ENCODE data around the gene GCGR.
"Not testable (repeated sequence)": the region's sequence is repeated elsewhere in the genome, so short reads cannot be mapped to it uniquely, and the experiment has no call there.

Gene GCGR

DNA sequence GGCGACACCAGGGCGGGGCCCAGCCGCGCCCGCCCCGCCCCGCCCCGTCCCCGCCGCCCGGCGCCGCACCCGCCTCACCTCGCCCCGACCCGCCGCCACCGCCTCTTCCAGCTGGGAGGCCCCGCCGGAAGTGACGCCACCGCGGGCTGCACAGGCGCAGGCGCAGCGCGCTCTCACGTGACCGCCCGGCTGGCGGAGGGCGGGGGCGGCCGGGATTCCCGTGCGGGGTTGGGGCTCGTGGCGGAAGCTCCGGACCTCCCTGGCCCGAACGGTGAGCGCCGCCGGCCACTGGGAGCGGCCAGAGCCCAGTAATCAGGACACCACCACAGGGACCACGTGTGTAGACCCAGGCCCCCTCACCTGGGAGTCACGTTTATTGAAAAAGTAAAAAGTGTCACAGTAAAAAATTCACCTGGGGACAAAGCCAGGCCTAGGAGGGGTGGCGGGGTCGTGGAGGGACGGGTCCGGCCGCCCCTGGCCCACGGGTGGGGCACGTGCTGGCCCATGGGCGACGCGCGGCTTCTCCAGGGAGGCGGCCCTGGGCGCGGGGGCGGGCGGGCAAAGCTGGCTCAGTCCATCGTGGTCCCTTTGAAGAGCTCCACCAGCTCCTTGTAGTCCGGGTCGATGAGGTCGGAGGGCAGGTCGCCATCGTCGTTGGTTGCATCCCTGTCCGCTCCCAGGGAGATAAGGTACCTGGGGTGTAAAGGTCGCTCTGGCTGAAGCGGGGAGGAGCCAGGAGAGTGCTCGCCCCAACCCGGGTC is 29.4 kb downstream of the GCGR start, which contains the start of gene MCRIP1:
TSS of gene MCRIP1 (minus strand) at position 132 of the 761 bp plus-strand sequence. CDS start 8,785 bp downstream, outside the sequence.
- DNase-seq, result peak; percentile 99 to 100 (median 99)

DNA sequence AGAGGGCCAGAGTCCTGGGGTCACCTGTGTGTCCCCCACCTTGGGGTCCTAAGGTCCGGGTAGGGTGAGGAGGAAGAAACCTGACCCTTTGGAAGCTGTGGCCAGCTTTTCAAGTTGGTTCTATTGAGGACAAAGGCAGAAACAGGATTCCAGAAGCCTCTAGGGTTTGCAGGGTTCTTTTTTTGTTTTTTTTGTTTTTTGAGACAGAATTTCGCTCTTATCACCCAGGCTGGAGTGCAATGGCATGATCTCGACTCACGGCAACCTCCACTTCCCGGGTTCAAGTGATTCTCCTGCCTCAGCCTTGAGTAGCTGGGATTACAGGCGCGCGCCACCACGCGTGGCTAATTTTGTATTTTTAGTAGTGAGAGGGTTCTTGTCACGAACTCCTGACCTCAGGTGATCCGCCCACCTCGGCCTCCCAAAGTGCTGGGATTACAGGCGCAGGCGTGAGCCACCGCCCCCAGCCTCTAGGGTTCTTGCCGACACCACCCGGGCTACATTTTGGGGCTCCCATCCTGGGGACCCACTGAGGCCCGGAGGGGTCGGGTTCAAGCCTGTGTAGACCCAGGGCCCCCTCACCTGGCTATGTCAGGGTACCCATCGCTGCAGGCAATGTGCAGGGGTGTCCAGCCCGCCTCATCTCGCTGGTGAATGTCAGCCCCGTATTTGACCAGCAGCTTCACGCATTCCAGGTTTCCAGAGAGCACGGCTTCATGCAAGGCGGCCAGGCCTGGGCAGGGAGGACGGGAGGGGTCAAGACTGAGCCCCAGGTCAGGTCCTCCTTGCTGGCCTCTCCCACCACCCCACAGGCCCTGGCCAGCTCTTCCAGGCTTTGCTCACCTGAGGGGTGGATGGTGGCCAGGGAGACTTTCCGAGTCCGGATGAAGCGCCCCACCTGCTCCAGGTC is 30.2 kb downstream of the GCGR start:
- DNase-seq, result no peak

DNA sequence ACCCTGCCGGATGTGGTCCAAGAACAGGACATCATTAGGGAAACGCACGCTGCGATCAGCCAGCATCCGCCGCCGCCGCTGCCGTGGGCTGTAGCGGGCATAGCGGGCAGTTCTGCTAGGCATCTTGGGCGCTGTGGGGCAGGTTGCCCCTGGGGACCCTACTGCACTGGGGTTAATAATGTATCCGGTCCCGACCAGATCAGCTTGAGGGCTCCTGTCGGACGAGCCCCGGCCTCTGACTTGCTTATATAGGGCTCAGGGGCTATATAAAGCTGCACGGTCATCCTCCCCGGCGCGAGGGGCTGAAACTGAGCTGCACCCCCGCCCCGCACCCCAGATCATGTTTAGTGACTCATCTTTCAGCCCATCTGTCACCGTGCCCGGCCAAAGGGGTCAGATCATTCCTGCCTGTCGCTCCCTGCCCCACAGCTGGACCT is 30.9 kb downstream of the GCGR start, which contains the start of gene PPP1R27:
TSS of gene PPP1R27 (minus strand) at position 220 of the 437 bp plus-strand sequence. CDS start at position 123, 97 bp downstream.
- DNase-seq, result no peak

DNA sequence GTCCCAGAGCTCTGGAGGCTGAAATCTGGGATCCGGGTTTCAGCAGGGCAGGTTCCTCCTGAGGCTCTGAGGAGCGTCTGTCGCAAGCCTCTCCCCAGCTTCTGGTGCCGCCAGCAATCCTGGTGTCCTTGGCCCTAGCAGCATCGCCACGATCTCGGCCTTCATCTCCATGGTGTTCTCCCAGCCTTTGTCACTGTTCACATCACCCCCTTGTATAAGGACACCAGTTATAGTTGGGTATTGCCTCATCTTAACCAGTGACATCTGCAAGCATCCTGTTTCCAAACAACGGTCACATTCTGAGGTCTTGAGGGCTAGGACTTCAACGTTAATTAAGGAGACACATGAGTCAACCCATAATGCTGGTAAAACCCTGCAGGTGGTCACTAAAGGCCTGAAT is 33.7 kb downstream of the GCGR start:
- DNase-seq, result peak; percentile 75 to 88 (median 83)

DNA sequence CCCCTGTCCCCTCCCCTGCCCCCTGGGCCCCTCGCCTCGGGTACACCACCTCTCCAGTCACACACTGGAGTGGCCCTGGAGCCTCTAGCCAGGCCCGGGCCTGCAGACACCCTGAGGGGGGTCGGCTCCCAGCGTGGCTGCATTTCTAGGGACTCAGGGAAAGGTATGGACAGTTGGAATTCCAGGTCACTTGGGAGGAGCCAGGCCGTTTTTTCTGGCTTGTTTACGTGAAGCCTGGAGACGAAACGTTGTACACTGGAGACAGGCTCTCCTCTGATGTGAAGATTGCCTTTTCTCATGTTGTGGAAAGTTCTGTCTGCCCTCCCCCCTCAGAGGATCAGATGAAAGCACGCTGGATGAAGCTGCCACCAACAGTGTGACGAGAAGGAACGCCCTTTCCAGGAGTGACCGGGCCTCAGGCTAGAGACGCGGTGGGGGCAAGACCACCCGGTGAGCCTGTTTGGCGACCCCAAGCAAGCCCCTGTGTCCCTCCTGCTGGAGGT is 34.9 kb downstream of the GCGR start:
- DNase-seq, result no peak

DNA sequence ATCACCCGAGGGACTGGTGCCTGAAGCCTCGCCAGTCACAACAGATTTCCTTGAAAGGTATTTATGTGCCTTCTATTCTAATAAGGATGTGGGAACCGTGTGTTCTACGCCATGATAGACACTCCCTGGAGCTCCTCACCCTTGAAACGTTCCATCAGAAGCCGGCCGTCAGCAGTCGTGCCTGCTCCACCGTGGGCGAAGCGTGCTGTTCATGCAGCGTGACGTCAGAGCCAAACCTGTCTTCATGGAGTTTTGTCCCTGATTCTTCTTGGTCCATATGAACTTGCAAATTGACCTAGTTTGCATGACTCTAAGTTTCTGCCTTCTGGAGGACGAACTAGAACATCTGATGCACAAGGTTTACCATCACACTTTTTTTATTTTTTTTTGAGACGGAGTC is 35.4 kb downstream of the GCGR start:
- no peak for DNase-seq

DNA sequence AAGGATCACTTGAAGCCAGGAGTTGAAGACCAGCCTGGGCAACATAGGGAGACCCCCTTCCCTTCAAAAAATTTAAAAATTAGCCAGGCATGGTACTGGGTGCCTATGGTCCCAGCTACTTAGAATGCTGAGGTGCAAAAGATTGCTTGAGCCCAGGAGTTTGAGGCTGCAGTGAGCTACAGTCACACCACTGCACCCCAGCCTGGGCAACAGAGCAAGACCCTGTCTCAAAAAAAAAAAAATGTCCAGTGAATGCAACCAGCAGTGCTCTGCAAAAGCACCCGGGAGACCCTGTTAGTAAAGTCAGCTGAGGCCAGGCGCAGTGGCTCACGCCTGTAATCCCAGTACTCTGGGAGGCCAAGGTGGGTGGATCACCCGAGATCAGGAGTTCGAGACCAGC is 36.1 kb downstream of the GCGR start:
- DNase-seq, result not testable (repeated sequence)

DNA sequence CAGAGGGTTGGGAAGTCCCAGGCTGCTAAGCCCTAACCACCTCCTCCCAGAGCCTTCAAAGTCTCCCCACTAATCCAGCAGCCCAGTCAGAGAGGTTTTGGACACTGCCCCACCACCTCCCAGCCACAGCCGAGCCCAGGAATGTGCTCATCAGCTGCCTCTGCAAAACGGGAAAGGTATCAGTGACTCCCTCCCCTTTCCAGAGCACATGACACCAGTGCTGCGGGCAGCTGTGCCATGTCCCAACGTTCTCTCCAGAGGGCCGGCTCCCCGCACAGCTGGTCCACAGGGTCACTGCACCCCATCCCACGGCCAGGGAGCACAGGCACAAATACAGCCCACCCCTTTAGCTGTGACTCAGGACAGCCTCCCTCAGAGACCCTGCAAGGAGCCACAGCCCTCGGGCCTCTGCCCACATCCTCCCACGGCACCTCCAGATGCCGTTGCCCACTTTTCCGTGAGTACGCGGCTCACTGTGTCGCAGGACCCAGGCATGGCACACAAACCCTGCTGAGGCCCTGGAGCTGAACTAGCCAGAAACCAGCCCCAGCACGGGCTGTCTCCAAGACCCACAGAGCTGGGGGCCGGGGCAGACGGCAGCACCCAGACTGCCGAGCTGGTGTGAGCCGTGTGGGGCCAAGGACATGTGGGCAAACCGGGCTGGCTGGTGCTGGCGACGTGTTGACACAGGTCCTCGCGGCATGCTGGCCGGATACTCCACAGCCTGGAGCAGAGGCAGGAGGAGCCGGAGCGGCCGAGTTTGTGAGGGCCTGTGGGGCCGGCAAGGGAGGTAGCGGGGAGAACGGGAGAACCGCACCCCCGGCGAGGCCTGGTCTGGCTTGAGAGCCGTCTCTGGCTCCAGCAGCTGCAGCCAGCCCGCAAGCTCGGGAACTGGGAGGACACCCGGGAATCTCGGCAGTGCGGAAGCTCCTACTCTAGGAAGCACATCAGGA is 37.2 kb downstream of the GCGR start:
- peak in 1 of 3 donors; percentile 24 for DNase-seq

DNA sequence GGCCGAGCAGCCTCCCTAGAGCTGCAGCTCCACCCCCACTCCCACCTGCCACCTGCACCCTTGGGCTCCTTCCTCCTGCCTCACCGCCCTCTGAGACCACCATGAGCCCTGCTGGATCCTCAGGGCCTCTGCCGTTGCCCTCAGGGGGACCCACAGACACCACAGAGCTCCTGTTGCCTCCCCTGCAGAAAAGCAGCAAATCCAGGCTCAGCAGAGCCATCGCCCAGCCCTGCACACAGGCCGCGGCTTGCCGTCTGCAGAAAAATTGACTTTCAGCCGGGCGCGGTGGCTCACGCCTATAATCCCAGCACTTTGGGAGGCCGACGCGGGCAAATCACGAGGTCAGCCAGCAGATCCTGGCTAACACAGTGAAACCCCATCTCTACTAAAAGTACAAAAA is 37.9 kb downstream of the GCGR start:
- DNase-seq, result no peak

DNA sequence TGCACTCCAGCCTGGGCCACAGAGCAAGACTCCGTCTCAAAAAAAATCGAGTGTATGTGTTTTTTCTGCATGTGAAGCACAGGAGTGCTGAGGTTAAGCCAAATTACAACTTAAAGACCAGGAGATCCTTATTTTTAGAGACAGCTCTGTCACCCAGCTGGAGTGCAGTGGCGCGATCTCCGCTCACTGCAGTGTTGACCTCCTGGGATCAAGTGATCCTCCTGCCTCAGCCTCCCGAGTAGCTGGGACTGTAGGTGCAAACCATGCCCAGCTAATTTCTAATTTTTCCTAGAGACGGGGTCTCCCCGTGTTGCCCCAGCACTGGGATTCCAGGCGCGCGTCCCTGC is 38.4 kb downstream of the GCGR start:
- DNase-seq, result no peak

DNA sequence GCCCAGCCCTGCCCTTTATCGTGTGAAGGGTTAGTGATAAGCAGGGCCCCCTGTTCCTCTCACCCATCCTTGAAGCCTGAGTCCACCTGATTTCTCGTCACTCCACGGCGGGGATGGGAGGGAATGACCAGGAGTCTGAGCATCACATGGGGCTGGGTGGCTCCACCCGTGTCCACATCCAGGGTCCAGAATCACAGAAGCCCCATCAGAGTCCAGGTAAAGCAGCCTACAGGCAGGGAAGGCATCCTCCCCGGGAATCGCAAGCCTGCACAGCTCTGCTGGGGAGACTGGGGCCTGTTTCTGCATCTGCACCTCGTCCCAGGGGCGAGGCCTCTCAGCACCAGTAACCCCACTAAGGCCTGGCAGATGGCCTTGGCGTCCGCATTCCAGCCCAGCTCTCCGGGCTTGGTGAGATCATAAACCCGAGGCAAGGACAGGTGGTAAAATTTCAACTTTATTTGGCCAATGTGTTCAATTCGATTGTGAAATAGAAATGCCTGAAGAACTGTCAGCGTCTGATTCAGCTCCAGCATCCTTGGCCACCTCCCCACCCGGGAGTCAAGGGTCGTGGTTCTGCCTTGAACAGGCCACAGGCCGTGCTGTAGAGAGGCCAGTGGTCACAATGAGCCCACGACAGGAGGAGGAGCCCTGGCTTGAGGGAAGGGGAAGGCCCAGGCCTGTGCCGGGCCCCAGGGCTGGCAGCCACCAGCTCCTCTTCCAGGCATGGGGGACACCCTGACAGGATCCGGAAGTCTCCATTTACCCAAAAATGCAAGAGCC is 39.0 kb downstream of the GCGR start:
- no peak for DNase-seq

DNA sequence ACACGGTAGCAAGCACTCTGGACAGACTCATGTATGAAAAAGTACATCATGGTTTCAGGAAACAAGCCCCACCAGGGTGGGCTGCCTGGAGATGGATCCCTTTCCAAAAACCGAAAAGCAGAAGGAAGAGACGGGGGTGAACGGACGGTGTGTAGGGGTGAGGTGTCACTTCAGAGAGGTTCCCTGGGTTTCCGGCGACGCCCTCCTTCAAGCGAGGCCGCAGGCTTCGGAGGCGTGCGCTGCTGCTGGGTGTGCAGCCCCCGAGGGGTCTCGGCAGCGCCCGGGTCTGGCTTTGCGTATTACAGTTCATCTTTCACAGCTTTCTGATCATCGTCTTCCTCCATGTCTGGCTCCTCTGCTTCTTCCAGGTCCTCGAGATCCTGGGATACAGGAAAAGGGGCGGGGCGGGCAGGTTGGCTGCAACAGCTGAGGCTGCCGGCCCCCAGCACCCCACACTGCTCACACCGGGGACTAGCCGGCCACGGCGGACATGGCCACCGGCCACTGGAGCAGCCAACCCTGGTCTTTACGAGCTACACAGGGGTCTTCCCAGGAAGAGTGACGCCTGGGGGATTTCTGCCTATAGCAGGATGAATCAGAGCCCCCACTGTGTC is 39.9 kb downstream of the GCGR start:
- DNase-seq, result no peak

DNA sequence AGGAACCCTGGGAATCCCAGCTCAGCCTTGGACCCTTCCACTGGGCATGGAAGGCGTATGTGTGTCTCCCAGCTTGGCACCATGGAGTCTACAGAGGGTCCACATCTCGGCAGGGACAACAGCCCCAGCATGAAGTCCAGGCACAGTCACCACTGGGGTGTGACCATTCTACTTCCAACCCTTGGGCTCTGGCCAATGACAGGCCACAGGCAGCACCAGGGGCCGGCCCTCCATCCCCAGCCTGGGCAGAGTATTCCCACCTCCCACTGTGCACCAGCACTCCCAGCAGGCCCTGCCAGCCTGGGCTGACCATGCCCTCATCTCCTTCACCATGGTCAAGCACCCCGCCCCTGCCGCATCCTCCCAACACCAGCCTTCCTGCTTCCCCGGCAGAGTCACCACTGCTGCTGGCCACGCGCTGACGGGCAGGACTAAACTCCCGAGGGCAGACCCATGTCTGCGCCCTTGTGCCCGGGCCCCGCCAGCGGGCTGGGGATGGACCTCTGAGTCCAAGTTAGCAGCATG is 40.4 kb downstream of the GCGR start:
- DNase-seq, result no peak

DNA sequence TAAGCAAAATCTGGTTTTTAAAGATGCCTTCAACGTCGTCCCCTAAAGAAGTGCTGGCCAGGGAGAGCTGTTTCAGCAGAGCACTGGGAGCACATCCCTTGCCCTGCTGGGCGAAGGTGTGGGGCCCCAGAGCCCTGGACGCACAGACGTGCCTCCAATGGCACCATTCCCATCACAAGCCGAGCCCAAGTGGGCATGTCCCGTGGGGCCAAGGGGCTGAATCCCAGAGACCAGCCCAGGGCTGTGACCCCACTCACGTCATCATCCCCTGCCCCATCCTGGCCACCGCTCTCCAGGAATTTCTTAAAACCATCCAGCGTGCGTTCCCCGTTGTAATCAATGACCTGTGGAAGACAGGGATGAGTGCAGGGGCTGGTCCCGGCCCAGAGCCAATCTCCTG is 40.9 kb downstream of the GCGR start:
- DNase-seq, result no peak

DNA sequence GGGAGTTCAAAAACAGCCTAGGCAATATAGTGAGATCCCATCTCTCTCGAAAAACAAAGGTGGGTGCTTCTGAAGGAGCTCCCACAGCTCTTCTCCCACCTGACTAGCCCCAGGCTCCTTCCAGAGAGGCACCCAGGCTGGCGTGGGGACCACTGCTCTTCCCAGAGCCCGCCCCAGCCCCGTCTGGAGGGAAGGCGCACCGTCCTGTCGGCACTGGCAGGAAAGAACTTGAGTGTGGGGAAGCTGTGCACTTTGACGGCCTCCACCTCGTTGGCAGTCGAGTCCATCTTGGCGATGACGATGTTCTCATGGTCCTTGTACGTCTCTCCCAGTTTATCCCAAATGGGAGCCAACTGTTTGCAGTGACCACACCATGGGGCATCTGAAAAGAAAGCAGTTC is 41.4 kb downstream of the GCGR start:
- no peak for DNase-seq

DNA sequence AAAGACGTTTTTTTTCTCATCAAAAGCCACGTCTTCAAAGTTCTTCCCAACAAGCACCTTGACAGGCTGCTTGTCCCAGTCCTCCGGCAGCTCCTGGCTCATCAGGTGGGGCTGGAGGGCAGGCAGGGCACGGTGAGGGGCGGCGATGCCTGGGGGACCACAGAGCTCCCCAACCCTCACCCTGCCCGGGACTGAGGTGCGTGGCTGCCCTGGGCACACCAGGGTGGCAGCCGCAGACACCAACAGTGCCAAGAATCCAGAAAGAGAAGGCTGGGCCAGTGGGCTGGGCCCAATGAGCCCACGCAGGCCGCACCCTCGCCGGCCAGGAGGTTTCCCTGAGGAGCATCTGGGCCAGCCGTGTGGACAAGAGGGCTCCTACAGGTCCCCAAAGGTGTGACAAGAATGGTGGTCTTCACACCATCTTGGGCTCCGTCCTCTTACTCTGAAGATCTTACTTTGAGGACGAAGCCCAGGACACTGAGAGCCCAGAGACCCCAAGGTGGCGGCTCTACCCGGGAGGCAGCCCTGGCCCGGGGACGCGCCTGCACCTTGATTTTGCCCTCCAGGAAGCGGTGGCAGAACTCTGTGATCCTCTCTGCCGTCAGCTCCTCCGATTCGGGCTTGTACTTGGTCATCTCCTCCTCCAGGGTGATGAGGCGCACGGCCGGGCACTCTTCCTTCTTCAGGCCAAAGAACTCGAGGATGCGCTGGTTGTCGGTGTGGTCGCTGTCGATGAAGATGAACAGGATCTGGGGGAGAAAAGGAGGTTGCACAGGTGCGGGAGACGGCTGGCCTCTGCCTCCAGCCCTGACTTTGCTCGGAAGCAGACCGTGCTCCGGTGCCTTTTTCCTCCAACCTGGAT is 42.2 kb downstream of the GCGR start:
- no peak for DNase-seq

DNA sequence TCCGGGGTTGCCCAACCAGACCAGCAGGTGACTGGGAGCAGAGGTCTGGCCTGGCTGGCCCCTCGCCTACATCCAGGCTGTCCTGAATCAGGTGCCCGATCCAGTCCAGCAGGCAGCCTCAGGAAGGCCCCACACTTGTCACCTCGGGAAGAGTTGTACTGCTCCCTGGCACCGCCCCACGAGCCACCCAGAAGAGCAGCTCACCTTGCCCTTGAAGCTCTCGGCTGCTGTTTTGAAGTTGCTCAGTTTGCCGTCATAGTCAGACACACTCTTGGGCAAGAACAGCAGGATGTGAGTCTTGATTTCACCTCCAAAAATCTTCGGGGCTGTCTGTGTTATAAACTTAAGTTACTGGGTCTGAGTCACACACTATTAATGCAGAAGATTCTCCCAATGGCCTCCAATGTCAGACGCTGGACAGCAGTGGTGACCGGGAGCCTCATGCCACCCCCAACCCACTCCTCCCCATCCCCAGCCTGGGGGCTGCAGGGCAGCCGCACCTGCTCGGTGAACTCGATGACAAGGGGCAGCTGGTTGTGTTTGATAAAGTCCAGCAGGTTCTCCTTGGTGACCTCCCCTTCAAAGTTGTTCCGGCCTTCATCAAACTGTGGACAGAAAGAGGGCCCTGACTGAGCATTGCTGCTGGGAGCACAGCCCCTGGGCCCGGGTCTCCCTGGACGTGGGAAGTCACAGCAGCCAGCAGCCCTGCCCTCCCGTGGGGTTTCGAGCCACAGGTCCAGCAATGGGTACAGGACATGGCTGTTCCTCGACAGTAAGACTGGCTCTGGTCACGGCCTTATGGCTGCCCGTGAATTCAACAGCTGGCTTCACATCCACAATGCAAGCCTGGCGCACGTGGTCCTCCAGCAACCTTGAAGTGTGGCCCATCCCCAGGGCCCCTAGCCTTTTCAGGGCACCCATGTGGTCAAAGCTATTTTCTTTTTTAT is 43.1 kb downstream of the GCGR start:
- DNase-seq, result no peak

DNA sequence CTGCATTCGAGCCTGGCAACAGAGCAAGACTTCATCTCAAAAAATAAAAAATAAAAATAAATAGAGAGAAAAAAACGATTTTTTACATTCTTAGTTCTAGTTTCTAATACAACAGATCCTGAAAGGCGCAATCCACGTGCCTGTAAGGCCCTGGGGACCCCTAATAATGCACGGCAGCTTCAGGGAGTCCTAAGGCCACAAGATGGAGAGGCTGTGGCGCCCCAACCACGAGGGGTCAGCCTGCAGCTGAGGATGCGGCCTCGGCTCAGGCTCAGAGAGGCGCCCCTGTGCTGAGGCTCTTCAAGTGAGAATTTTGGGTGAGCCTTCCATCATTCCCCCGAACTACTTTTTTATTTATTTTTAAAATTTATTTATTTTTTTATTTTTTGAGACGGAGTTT is 45.5 kb downstream of the GCGR start:
- DNase-seq, result no peak

DNA sequence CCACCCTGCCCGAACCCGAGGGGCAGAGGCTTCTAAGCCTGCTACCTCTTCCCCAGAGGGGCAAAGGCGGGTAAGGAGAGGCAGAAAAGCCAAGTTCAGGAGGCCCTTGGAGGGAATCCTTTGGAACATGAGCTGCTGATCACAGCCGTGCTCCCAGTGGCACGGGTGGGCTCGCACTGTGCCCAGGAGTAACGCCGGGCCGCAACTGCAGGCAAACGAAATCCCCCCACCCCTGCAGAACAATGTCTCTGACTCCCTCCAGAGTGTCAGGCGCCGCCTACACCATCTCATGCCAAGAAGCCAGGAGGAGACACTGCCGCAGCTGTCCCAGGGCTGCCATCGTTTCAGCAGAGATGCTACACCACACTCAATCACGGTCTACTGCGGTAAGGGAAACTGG is 47.5 kb downstream of the GCGR start:
- DNase-seq, result no peak

Data from suppressor macrophage treated with lipopolysaccharide for 1 hour (primary cell).